Coronary artery (tissue), 2 donors: ENCODE data around the gene SCG2.

Experiments
- DNase-seq: peaks from one replicate; pipeline ENCODE4 v3.0.0-alpha.2; 2017; ENCODE audit warnings: low spot score
- H3K27ac ChIP-seq, 2 donors: fragments of 200-600 bp; sonication (generic); one replicate each; pipeline ENCODE4 v1.5.1; 2016 to 2019
- H3K4me3 ChIP-seq: fragments of 200-600 bp; sonication (generic); 2 replicates; pipeline ENCODE4 v1.5.1; 2016; ENCODE audit warnings: mild to moderate bottlenecking, moderate library complexity
- CTCF ChIP-seq: fragments of 200-600 bp; sonication (generic); IDR thresholded peaks from one replicate; pipeline ENCODE4 v1.5.1; 2019; ENCODE audit warnings: antibody characterized with exemption

SCG2 gene, protein sequence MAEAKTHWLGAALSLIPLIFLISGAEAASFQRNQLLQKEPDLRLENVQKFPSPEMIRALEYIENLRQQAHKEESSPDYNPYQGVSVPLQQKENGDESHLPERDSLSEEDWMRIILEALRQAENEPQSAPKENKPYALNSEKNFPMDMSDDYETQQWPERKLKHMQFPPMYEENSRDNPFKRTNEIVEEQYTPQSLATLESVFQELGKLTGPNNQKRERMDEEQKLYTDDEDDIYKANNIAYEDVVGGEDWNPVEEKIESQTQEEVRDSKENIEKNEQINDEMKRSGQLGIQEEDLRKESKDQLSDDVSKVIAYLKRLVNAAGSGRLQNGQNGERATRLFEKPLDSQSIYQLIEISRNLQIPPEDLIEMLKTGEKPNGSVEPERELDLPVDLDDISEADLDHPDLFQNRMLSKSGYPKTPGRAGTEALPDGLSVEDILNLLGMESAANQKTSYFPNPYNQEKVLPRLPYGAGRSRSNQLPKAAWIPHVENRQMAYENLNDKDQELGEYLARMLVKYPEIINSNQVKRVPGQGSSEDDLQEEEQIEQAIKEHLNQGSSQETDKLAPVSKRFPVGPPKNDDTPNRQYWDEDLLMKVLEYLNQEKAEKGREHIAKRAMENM

GRCh38 chr2:223601932-223602666 is at the start of gene SCG2:
Gene SCG2 (minus strand): TSS chr2:223602361. CDS start chr2:223599282, 3,079 bp downstream.
- TF ChIP-seq CTCF = no peak
- DNase-seq = no peak
- peak within 1 kb of the TSS; percentile 4 for H3K4me3 ChIP-seq
- no peak within 1 kb of the TSS for H3K27ac ChIP-seq

DNA sequence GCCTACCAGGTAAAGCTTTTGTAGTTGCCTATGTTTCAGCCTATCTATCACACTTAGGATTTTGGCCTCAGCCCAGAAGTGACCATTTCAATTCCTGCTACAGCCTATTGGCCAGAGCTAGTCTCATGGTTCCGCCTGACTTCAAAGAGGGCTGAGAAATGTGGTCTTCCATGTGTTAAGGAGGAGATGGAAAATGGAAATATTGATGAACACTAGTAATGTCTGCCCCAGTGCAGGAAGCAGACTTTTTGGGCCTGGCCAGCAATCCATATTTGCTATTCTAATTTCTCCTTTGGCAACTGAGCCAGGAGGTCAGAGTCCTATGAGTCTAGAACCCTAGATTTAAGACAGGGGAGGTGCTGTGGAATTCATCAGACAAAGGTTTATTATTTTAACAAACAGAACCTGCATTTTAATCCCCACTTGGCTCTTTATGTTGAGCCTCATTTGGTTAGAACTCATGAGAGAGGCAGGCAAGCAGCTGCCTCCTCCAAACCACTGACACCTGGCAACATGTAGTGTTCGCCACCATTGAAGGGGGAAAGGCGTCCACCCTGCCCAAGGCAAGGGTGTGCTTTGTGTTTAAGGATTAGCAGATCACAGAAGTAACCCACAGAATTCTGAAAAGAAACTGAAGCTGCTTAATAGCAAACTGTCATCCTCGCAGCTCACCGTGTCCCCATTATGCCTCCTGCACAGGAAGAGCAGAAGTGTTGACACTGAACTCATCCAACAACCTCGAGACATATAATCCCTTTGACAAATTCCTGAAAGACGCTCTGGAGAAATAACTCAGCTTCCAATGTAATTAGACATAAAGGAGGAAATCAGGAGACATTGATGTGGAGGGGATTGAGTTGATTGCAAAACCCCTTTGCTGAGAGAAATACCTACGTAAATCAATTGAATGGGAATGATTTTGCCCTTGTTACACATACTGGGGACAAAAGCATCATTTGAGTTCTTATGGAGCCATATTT is 47.7 kb upstream of the SCG2 start:
- DNase-seq = no peak
- TF ChIP-seq CTCF = no peak

GRCh38 chr2:223648755-223649154 is 46.6 kb upstream of the SCG2 start:
- no peak overlapping the region for H3K4me3 ChIP-seq
- no peak for TF ChIP-seq CTCF
- DNase-seq = no peak
- H3K27ac ChIP-seq = no peak overlapping the region

More for the DNA sequence above, 47.7 kb upstream of the SCG2 start:
- H3K27ac ChIP-seq = no peak overlapping the region
- no peak overlapping the region for H3K4me3 ChIP-seq

DNA sequence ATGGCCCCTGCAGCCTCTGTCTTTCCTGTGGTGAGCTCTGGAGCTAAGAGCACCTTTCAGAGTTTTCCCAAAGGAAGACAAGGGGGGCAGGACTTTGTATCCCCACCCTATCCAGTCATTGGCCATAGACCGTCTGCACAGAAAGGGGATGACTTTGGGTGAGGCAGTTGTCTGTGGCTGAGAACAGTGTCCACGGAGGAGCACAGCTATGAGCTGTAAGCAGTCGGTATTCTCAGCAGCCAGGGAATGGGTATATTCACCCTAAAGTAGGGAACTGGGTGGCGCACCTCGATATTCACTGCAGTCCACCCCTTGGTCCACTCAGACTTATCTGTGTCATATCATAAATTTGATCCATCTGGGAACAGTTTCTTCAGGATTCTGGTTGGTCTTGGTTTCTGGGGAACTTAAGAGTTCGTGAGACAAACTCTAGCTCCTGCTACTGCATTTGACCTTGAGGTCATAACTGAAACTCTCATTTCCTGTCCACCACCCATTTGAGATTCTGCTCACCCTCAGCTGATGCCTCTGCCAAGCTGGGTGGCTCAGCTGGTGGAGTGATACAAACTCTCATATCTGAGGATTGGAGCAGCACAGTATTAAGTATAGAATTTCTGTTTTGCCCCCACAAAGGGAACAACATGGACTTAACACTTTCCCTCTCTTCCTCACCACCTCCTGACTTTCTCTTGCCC is 45.2 kb upstream of the SCG2 start:
- DNase-seq = no peak
- TF ChIP-seq CTCF = no peak
- Histone ChIP-seq H3K27ac (no peak overlapping the region), H3K4me3 (no peak overlapping the region)

DNA sequence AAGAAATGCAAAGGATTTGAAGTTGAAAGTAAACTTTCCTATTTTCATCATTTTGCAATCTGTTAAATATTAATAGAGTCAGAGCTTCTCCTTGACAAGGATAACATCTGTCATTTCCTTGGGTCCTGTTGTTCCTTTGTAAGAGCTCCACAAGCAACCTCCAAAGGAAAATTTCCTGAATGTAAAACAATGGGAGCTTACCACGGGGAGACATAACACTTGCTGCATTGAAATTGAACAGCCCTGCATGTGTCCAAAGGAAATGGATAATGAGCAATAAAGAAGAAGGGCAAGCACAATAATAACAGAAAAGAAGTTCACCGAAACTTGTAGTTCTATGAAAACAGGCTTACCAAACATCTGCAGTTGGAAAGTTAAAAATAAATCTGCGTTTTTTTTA is 42.0 kb upstream of the SCG2 start:
- DNase-seq = no peak

More for the DNA sequence above, 42.0 kb upstream of the SCG2 start:
- no peak overlapping the region for H3K4me3 ChIP-seq
- TF ChIP-seq CTCF = no peak
- no peak overlapping the region for H3K27ac ChIP-seq
